ENCODE data around the gene CNTN4.

CNTN4 gene

DNA sequence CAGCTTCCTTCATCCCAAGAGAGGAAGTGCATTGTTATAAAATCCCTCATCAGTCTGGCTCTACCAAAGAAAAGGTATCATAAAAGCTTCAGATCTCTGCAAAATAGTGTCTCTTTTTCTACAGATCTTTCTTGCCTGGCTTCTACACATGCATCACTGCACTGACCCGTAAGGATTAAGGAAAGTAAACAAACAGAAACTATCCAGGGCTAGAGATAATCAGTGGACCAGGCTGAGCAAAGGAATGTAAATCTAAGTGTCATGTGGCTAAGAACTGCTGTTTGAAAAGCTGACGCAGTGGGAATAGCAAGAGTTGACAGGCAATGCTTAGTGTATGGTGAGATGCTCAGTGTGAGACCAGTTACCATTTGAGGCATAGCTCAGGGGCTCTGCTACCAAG, 671.8 kb downstream of the CNTN4 start:
- no peak overlapping the region for H3K4me3 ChIP-seq (replicated peaks; ENCODE audit: insufficient read depth, low read length)
- H3K27ac ChIP-seq (replicated peaks) = no peak overlapping the region
- no peaks in the 10 kb centered on the region for H3K27me3 ChIP-seq (ENCODE audit: insufficient read depth, poor library complexity, severe bottlenecking)
- TF ChIP-seq POLR2AphosphoS5 (IDR thresholded peaks at IDR 0.05; ENCODE audit: low read depth) = no peak
- TF ChIP-seq, protein P1, sequence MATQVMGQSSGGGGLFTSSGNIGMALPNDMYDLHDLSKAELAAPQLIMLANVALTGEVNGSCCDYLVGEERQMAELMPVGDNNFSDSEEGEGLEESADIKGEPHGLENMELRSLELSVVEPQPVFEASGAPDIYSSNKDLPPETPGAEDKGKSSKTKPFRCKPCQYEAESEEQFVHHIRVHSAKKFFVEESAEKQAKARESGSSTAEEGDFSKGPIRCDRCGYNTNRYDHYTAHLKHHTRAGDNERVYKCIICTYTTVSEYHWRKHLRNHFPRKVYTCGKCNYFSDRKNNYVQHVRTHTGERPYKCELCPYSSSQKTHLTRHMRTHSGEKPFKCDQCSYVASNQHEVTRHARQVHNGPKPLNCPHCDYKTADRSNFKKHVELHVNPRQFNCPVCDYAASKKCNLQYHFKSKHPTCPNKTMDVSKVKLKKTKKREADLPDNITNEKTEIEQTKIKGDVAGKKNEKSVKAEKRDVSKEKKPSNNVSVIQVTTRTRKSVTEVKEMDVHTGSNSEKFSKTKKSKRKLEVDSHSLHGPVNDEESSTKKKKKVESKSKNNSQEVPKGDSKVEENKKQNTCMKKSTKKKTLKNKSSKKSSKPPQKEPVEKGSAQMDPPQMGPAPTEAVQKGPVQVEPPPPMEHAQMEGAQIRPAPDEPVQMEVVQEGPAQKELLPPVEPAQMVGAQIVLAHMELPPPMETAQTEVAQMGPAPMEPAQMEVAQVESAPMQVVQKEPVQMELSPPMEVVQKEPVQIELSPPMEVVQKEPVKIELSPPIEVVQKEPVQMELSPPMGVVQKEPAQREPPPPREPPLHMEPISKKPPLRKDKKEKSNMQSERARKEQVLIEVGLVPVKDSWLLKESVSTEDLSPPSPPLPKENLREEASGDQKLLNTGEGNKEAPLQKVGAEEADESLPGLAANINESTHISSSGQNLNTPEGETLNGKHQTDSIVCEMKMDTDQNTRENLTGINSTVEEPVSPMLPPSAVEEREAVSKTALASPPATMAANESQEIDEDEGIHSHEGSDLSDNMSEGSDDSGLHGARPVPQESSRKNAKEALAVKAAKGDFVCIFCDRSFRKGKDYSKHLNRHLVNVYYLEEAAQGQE (IDR thresholded peaks at IDR 0.05; ENCODE audit: insufficient replicate concordance, low read depth) = no peak
- no peak for DNase-seq (ENCODE audit: low read depth in 1 of 2, low spot score in 1 of 2)

DNA sequence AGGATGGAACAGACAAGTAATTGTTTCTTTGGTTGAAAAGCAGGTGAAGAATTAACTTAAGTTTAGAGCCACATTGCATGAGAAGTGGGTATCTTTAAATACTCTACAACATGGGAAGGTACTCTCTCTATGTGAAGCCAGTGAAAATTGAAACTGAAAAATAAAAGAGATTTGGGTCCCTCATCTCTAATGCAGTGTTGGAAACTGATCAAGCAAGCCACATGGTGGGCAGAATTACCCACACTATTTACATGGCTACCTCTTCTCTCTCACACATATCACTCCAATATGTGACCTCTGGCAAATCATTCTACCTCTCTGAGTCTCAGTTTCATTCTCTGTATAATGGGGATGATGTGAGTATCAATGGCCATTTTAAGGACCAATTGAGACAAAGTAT, 672.5 kb downstream of the CNTN4 start:
- H3K27ac ChIP-seq (replicated peaks) = no peak overlapping the region
- no peak overlapping the region for H3K4me3 ChIP-seq (replicated peaks; ENCODE audit: insufficient read depth, low read length)
- TF ChIP-seq, protein P1 (IDR thresholded peaks at IDR 0.05; ENCODE audit: insufficient replicate concordance, low read depth) = no peak
- TF ChIP-seq, protein P2, sequence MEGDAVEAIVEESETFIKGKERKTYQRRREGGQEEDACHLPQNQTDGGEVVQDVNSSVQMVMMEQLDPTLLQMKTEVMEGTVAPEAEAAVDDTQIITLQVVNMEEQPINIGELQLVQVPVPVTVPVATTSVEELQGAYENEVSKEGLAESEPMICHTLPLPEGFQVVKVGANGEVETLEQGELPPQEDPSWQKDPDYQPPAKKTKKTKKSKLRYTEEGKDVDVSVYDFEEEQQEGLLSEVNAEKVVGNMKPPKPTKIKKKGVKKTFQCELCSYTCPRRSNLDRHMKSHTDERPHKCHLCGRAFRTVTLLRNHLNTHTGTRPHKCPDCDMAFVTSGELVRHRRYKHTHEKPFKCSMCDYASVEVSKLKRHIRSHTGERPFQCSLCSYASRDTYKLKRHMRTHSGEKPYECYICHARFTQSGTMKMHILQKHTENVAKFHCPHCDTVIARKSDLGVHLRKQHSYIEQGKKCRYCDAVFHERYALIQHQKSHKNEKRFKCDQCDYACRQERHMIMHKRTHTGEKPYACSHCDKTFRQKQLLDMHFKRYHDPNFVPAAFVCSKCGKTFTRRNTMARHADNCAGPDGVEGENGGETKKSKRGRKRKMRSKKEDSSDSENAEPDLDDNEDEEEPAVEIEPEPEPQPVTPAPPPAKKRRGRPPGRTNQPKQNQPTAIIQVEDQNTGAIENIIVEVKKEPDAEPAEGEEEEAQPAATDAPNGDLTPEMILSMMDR (IDR thresholded peaks at IDR 0.05; ENCODE audit: insufficient read depth, low read length) = no peak
- no peak for TF ChIP-seq POLR2AphosphoS5 (IDR thresholded peaks at IDR 0.05; ENCODE audit: low read depth)
- TF ChIP-seq SPI1 (IDR thresholded peaks at IDR 0.05; ENCODE audit: borderline replicate concordance, low read depth) = no peak
- no peak for TF ChIP-seq GABPA (IDR thresholded peaks at IDR 0.05; ENCODE audit: low read depth)
- DNase-seq (ENCODE audit: low read depth in 1 of 2, low spot score in 1 of 2) = no peak
- H3K27me3 ChIP-seq (ENCODE audit: insufficient read depth, poor library complexity, severe bottlenecking) = no peaks in the 10 kb centered on the region

DNA sequence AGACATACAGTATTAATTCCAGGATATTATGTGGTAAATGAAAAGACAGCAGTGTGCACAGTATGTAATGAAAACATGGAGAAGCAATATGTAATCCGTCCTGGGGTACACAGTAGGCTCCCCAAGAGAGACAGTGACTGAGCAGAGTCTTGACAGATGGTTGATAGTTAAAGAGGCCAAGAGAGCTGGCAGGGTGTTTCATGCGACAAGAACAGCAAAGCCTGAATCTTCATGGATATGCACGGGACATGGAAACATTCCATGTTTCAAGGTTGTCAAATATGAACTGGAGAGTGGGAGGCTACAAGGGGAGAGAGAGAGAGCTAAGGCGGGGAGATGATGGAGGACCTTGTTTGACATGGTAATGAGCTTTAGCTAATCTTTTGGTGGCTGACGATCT, 673.1 kb downstream of the CNTN4 start:
- no peak overlapping the region for H3K27ac ChIP-seq (replicated peaks)
- DNase-seq (ENCODE audit: low read depth in 1 of 2, low spot score in 1 of 2) = no peak
- H3K4me3 ChIP-seq (replicated peaks; ENCODE audit: insufficient read depth, low read length) = no peak overlapping the region
- TF ChIP-seq GABPA (IDR thresholded peaks at IDR 0.05; ENCODE audit: low read depth) = no peak
- TF ChIP-seq, protein P1 (IDR thresholded peaks at IDR 0.05; ENCODE audit: insufficient replicate concordance, low read depth) = no peak
- TF ChIP-seq, protein P2 (IDR thresholded peaks at IDR 0.05; ENCODE audit: insufficient read depth, low read length) = no peak
- no peak for TF ChIP-seq POLR2AphosphoS5 (IDR thresholded peaks at IDR 0.05; ENCODE audit: low read depth)
- no peak for TF ChIP-seq SPI1 (IDR thresholded peaks at IDR 0.05; ENCODE audit: borderline replicate concordance, low read depth)
- no peaks in the 10 kb centered on the region for H3K27me3 ChIP-seq (ENCODE audit: insufficient read depth, poor library complexity, severe bottlenecking)

DNA sequence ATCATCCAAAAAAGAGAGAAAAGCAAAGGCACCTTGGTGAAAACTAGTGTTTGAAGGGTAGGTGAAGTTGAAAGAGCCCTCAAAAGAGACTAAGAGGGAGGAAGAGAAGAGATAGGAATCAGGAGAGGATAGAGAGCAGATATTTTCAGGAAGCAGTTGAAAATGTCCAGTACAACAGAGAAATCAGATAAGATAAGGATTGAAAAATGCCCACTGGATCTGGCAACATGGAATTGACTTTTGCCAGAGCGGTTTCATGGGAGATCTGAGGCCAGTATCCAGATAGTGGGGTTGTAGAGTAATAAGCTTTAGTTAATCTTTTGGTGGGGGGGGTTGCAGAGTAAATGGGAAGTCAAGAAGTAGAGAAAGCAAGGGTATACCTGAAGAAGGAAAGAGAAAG, 674.1 kb downstream of the CNTN4 start:
- DNase-seq (ENCODE audit: low read depth in 1 of 2, low spot score in 1 of 2) = no peak
- TF ChIP-seq SPI1 (IDR thresholded peaks at IDR 0.05; ENCODE audit: borderline replicate concordance, low read depth) (no peak), POLR2AphosphoS5 (IDR thresholded peaks at IDR 0.05; ENCODE audit: low read depth) (no peak), GABPA (IDR thresholded peaks at IDR 0.05; ENCODE audit: low read depth) (no peak)
- TF ChIP-seq, protein P2 (IDR thresholded peaks at IDR 0.05; ENCODE audit: insufficient read depth, low read length) = no peak
- TF ChIP-seq, protein P1 (IDR thresholded peaks at IDR 0.05; ENCODE audit: insufficient replicate concordance, low read depth) = no peak
- Histone ChIP-seq H3K4me3 (replicated peaks; ENCODE audit: insufficient read depth, low read length) (no peak overlapping the region), H3K27ac (replicated peaks) (no peak overlapping the region), H3K27me3 (ENCODE audit: insufficient read depth, poor library complexity, severe bottlenecking) (no peaks in the 10 kb centered on the region)
